ENCODE results near the gene UGT2A1. TPM values are rescaled to one million over a fixed set of nuclear protein-coding genes. Genes with fewer than 3 reads are reported as not detected.

UGT2A1 gene
- total and polyA plus RNA-seq, 2 of the 4 experiments (the other 2 are of a cell fraction), result not detected

GRCh38 chr4:69689599-69689998 is 36.6 kb upstream of the UGT2A1 start:
- Histone ChIP-seq H2AK9ac (replicated peaks; ENCODE audit: low read depth, low read length, poor library complexity) (no peak overlapping the region), H2BK15ac (ENCODE audit: low read depth, low read length) (no peak overlapping the region), H2BK5ac (ENCODE audit: low read depth, low read length, poor library complexity, severe bottlenecking) (no peak overlapping the region), H4K8ac (ENCODE audit: low read depth in 2 of 2, low read length in 2 of 2) (no peak overlapping the region), H4K20me1 (ENCODE audit: insufficient read depth, low read length) (no peaks in the 10 kb centered on the region), H3K9me3 (ENCODE audit: control insufficient read depth, insufficient read depth, low read length) (no peaks in the 10 kb centered on the region), H3K18ac (ENCODE audit: low read depth, low read length) (no peak overlapping the region), H3K4me1 (ENCODE audit: control insufficient read depth, insufficient read depth, low read length) (no peaks in the 10 kb centered on the region), H3K14ac (replicated peaks; ENCODE audit: low read depth, low read length) (no peak overlapping the region), H2BK120ac (ENCODE audit: low read depth, low read length) (no peak overlapping the region), H3K27me3 (ENCODE audit: control insufficient read depth, insufficient read depth, low read length) (no peaks in the 10 kb centered on the region), H3K9me1 (ENCODE audit: insufficient read depth, low read length) (no peaks in the 10 kb centered on the region), H2AK5ac (ENCODE audit: low read depth, low read length) (no peak overlapping the region), H3K4me3 (ENCODE audit: insufficient read depth, low read depth, low read length) (no peak overlapping the region), H3K56ac (ENCODE audit: extremely low read depth, insufficient read depth, low read length) (no peak overlapping the region), H3K36me3 (ENCODE audit: control insufficient read depth, insufficient read depth, low read length) (no peaks in the 10 kb centered on the region), H4K91ac (ENCODE audit: insufficient read depth, low read depth, low read length) (no peak overlapping the region), H3K4me2 (ENCODE audit: low read depth, low read length) (peak overlapping the region; percentile 67; the same call in 1 of the 2 replicates), H4K5ac (ENCODE audit: low read depth, low read length) (no peak overlapping the region), H3K4ac (ENCODE audit: low read depth, low read length) (no peak overlapping the region), H3K27ac (ENCODE audit: insufficient read depth, low read length) (no peak overlapping the region), H3K23ac (ENCODE audit: low read depth, low read length) (no peak overlapping the region), H3K79me1 (ENCODE audit: low read depth in 1 of 2, low read length in 2 of 2) (no peaks in the 10 kb centered on the region), H2AFZ (replicated peaks; ENCODE audit: low read length, poor library complexity) (no peak overlapping the region), H3K9ac (ENCODE audit: low read depth, low read length) (no peak overlapping the region), H2BK20ac (ENCODE audit: low read depth, low read length) (no peak overlapping the region)
- TF ChIP-seq CTCF (conservative IDR thresholded peaks at IDR 0.05; ENCODE audit: low read depth, low read length), result peak; percentile 60
- TF ChIP-seq RCOR1 (IDR thresholded peaks at IDR 0.05; ENCODE audit: insufficient replicate concordance, low read length), result no peak
- TF ChIP-seq MAZ (IDR thresholded peaks at IDR 0.05; ENCODE audit: borderline replicate concordance, low read depth, low read length), result no peak
- TF ChIP-seq RAD21 (IDR thresholded peaks at IDR 0.05; ENCODE audit: low read length), result peak; percentile 70
- peak; percentile 48 for TF ChIP-seq SMC3 (IDR thresholded peaks at IDR 0.05; ENCODE audit: low read depth, low read length)
- TF ChIP-seq RFX5 (IDR thresholded peaks at IDR 0.05; ENCODE audit: low read depth, low read length), result no peak
- TF ChIP-seq BHLHE40 (IDR thresholded peaks at IDR 0.05; ENCODE audit: low read depth, low read length), result no peak
- TF ChIP-seq MXI1 (IDR thresholded peaks at IDR 0.05; ENCODE audit: borderline replicate concordance, low read depth, low read length), result no peak
- TF ChIP-seq CEBPB (IDR thresholded peaks at IDR 0.05; ENCODE audit: low read depth, low read length), result no peak
- DNase-seq, result peak; percentile 26
- in situ Hi-C loops (cut with MboI; ENCODE audit: low sequenced_read_pairs) (loop anchor here (10.0 to 25.0 kb wide), 2 partner anchors 495 to 823 kb away; partner anchors contain the start of gene AMTN), intact Hi-C loops (cut with micrococcal nuclease) (loop anchor here (1.0 to 5.0 kb wide), 4 partner anchors 192 to 869 kb away; no protein-coding TSS in a partner anchor), dilution Hi-C loops (cut with HindIII; ENCODE audit: low sequenced_read_pairs, unreplicated experiment) (no loop called here)
- ChIA-PET POLR2A (ENCODE audit: unreplicated experiment) (no interaction called here), CTCF (no interaction called here)
- BruUV-seq (replicated peaks), result no TSS peak
- no peak; the same call in 1 of the 2 replicates for ATAC-seq (ENCODE audit: low read depth)
- no CpG with 5 or more reads among the region's 1 CpG for WGBS, 2 experiments (ENCODE audit: extremely low coverage in 2 of 2, insufficient read length in 1 of 2)
